ENCODE results near the gene INTS14.

INTS14 gene

DNA sequence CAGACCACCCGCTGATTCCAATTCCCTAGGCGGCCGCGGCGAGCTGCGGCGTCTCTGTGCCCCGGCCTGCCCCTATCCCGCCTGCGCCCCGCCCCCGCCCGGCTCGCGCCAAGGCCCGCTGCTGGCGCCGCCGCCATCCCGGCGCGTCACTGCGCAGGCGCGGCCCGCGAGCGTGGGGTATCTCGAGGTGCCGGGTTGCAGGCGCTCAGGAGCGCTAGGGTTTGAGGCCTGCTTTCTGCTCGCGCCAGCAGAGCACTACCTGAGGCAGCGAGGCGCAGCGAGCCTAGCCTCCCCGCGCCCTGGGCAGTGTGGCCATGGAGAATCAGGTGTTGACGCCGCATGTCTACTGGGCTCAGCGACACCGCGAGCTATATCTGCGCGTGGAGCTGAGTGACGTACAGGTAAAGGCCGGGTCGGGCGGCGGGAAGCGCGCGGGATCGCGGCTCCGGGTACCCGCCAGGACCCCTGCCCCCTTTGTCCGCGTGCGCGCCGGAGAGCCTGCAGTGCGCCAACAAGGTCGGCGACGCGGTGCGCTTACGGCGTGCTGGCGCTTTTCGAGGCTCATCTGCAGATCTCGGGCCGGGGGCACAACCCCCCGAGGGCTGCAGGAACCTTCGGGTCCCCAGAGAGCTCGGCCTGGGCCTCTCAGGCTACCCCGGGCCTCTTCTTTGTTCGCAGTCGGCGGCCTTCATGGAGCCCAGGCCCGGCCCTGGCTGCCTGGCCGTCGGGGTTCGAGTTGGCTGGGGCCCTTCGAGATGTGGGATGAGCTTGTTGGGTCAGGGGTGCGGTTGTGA lies 80.4 kb downstream of the INTS14 start, which contains the start of gene HACD3:
Gene HACD3, plus strand, starts transcription at position 146 of the 794 bp plus-strand sequence. Its CDS starts 169 bp downstream, at position 315.
- DNase-seq (ENCODE audit: low read depth), result no peak

DNA sequence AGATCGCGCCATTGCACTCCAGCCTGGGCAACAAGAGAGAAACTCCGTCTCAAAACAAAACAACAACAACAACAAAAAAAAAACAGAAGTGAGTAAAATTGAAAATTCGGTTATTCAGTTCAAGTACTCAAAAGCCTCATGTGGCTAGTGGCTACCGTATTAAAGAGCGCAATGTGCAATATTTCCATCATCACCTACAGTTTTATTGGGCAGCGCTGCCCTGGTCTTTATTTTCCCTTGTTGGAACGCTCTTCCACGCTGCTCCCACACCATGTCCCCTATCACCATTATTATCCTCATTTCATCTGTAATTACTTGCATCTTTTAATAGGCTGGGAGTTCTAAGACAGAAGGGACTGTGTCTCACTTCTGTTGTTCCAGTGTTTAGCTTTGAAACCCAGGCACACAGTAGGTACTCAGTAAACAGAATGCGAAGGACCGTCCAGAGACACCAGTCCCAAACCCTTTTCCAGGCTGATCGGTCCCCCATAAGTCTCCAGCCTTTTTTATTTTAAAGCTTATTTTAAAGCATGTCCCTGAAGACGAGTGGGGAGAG lies 81.1 kb downstream of the INTS14 start:
- DNase-seq (ENCODE audit: low read depth), result no peak

Data from HS-5 (cell line).